Left ventricle myocardium superior (tissue), 1 donor: ENCODE results near the gene CEND1. TPM values are rescaled to one million over a fixed set of nuclear protein-coding genes. Genes with fewer than 3 reads are reported as not detected.

Source experiments
- ATAC-seq: fragments of 200-7000 bp; cut with Tn5 transposase; one replicate; pipeline ENCODE4 v1.9.1; 2020; ENCODE audit warnings: mild to moderate bottlenecking, moderate library complexity
- DNase-seq: peaks from one replicate; pipeline ENCODE4 v3.0.0-alpha.2; 2020
- intact Hi-C: fragments of 100-400 bp; cut with micrococcal nuclease; formaldehyde crosslinking; loops from one replicate; pipeline ENCODE4 v1.11.0; 2022
- long read RNA-seq: library from polyadenylated mRNA; unstranded; transcript quantifications from one replicate; pipeline ENCODE4 v2.0.0, GENCODE V29; 2021
- total RNA-seq: library from RNA; stranded (reverse); fragmentation: NEBNext Ultra II Directional; extraction: Animal tissue kit (Norgen Biotek cat#: 25700); gene quantifications from one replicate; pipeline ENCODE4 v1.2.1, GENCODE V29; 2021
- donor health status: DM: no; HTN: yes; CAD: no; lungs with severe emphysema.

Gene CEND1
- not detected for total RNA-seq
- long read RNA-seq = 0 reads

DNA sequence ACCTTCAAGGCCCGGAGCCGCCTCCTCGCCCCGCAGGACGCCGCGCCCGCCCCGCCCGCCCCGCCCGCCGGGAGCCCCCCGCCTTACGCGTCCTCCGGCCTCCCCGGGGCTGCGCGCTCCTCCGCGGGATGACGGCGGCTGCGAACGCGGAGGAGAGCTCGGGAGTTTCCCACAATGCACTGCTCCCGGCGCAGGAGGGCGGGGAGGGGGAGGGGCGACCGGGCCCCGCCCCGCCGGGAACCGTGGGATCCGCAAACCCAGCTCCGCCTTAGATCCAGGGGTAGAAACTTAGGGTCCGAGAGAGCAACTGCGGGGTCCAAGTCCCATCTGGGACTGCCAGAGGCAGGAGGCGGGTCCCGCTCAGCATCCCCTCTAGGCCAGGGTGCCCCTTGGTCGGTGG is at the start of gene CEND1:
Gene CEND1, minus strand, starts transcription at position 148 of the 400 bp plus-strand sequence. CDS start 1,514 bp downstream, outside the sequence.
- DNase-seq = peak; percentile 64
- peak; percentile 22 for ATAC-seq
- intact Hi-C loops = no loop called here

DNA sequence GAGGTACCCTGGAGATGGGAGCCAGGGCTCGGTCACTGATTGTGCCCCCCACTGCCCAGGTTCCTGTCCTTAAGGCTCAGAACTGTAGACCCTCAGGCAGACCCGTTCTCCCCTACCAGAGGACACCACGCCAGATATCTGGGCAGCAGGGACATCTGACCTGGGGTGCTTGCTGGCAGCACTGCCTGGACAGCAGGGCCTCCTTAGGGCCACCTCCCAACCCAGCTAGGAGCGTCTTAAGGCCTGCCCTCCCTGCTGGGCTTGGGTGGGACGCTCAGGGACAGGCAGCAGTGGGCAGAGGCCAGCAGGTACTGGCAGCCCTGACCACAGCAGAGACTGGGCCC is 49.4 kb upstream of the CEND1 start:
- no peak for ATAC-seq
- intact Hi-C loops = no loop called here

GRCh38 chr11:838441-839279 is 48.8 kb upstream of the CEND1 start:
- ATAC-seq = no peak
- no peak for DNase-seq
- intact Hi-C loops = no loop called here

More for the DNA sequence above, 49.4 kb upstream of the CEND1 start:
- DNase-seq = no peak

DNA sequence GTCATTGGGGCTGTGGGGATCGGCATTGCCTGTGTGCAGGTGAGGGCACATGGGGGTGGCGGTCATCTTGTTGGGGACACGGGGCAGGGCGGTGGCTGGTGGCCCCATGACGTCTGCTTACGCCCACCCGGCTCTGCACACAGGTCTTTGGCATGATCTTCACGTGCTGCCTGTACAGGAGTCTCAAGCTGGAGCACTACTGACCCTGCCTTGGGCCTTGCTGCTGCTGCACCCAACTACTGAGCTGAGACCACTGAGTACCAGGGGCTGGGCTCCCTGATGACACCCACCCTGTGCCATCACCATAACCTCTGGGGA is 48.1 kb upstream of the CEND1 start:
- ATAC-seq (no peak), DNase-seq (no peak)
- intact Hi-C loops = no loop called here

- DNase-seq (no peak), ATAC-seq (no peak)
- intact Hi-C loops = no loop called here
Observed at GRCh38 chr11:837189-837989, 47.5 kb upstream of the CEND1 start.

GRCh38 chr11:836700-837099 is 46.8 kb upstream of the CEND1 start:
- ATAC-seq (no peak), DNase-seq (no peak)
- intact Hi-C loops = no loop called here

DNA sequence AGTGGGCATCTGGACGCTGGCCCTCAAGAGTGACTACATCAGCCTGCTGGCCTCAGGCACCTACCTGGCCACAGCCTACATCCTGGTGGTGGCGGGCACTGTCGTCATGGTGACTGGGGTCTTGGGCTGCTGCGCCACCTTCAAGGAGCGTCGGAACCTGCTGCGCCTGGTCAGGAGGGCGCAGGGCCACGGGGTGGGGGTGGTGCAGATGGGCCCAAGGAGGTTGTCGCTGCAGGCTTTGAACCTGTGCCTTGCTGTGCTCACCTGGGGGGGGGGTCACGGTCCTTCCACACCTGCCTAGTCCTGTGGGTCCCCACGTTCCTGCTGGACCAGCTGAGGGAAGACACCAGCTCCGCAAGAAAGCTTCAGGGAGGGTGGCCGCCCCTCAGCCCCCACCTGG is 46.4 kb upstream of the CEND1 start:
- no peak for ATAC-seq
- DNase-seq = no peak
- intact Hi-C loops = no loop called here

GRCh38 chr11:834371-835316 is 44.8 kb upstream of the CEND1 start:
- intact Hi-C loops = no loop called here
- DNase-seq (peak; percentile 89), ATAC-seq (peak; percentile 62)

DNA sequence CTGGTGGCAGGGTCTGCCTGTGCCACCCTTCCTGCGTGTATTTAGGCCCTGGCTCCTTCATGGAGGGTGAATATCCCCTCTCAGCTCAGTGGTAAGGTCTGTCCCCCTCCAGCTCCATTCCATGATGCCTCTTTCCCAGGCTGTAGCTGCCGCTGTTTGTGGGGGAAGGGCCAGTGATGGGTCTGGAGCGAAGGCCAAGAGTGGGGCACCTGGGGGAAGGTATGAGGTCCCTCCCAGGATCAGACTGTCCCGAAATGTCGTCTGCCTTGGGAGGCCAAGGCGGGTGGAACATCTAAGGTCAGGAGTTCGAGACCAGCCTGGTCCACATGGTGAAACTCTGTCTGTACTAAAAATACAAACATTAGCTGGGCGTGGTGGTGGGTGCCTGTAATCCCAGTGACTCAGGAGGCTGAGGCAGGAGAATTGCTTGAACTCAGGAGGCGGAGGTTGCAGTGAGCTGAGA is 44.0 kb upstream of the CEND1 start:
- ATAC-seq (no peak), DNase-seq (no peak)
- intact Hi-C loops = no loop called here

GRCh38 chr11:833114-833791 is 43.4 kb upstream of the CEND1 start:
- peak; percentile 81 for DNase-seq
- peak; percentile 21 for ATAC-seq

GRCh38 chr11:832529-833113 is 42.7 kb upstream of the CEND1 start, which contains the start of gene CD151:
Gene CD151, plus strand, starts transcription at chr11:832952. Its CDS starts 3,118 bp downstream, at chr11:836070.
- ATAC-seq = peak; percentile 38
- intact Hi-C loops = no loop called here
- peak; percentile 75 for DNase-seq

More at GRCh38 chr11:833114-833791, 43.4 kb upstream of the CEND1 start:
- intact Hi-C loops = no loop called here

- DNase-seq (no peak), ATAC-seq (no peak)
- intact Hi-C loops = no loop called here
Observed at GRCh38 chr11:831961-832528, 42.2 kb upstream of the CEND1 start.

GRCh38 chr11:831118-831864 is 41.4 kb upstream of the CEND1 start:
- intact Hi-C loops = no loop called here
- DNase-seq (no peak), ATAC-seq (no peak)

- DNase-seq (peak; percentile 91), ATAC-seq (peak; percentile 59)
- intact Hi-C loops = no loop called here
Observed at GRCh38 chr11:830295-831117, 40.6 kb upstream of the CEND1 start.

DNA sequence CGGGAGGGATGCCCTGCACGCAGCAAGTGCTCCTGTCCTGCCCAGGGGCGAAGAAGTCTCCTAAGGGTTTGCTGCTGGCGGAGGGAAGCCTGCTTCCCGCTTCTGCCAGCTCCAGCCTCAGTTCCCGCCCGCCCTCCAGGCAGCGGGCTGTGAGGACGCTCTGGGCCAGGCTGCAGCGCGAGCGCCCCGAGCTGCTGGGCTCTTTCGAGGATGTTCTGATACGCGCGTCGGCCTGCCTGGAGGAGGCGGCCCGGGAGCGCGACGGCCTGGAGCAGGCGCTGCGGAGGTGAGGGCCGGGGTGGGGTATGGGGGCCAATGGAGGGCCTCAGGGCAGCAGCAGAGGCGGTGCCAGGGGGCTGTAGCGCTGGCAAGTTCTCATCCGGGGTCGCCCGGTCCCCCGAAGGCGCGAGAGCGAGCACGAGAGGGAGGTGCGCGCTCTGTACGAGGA is 40.0 kb upstream of the CEND1 start:
- no peak for ATAC-seq
- intact Hi-C loops = no loop called here
- DNase-seq = no peak

GRCh38 chr11:829176-829846 is 39.4 kb upstream of the CEND1 start:
- ATAC-seq (peak; percentile 6), DNase-seq (peak; percentile 76)
- intact Hi-C loops = no loop called here
